ENCODE data around the gene PLCH1.

DNA sequence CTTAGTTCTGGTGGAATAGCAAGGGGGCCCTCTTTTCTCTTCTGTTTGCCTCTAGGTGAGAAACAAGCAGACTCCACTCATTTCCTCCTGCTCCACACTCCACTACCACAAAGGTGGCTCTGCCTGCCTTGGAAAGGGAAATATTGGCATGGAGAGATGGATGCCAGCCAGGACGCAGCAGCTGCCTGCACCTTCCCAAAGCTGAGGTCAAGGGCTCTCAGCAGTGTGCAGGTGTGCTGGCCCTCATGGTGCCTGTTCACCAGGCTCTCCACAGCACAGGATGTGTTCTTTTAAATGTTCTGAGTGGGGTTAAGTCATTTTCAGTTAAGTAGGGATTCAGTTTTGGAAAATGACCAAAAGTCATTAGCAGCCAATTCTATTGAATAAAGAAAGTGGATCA, 240.2 kb downstream of the PLCH1 start:
- no peak for TF ChIP-seq POLR2A (IDR thresholded peaks at IDR 0.05)
- TF ChIP-seq, protein P1, sequence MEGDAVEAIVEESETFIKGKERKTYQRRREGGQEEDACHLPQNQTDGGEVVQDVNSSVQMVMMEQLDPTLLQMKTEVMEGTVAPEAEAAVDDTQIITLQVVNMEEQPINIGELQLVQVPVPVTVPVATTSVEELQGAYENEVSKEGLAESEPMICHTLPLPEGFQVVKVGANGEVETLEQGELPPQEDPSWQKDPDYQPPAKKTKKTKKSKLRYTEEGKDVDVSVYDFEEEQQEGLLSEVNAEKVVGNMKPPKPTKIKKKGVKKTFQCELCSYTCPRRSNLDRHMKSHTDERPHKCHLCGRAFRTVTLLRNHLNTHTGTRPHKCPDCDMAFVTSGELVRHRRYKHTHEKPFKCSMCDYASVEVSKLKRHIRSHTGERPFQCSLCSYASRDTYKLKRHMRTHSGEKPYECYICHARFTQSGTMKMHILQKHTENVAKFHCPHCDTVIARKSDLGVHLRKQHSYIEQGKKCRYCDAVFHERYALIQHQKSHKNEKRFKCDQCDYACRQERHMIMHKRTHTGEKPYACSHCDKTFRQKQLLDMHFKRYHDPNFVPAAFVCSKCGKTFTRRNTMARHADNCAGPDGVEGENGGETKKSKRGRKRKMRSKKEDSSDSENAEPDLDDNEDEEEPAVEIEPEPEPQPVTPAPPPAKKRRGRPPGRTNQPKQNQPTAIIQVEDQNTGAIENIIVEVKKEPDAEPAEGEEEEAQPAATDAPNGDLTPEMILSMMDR (IDR thresholded peaks at IDR 0.05), result no peak

Data from adrenal gland (tissue), 5 donors.